Measurements from ENCODE around the gene RNF217.
"Not testable (repeated sequence)": the region's sequence is repeated elsewhere in the genome, so short reads cannot be mapped to it uniquely, and the experiment has no call there.

RNF217 gene

GRCh38 chr6:124961777-124962638, at the start of gene RNF217:
RNF217 (plus strand) TSS chr6:124962437; CDS start chr6:124962545, 108 bp downstream.
- DNase-seq (ENCODE audit: low read depth), result no peak

- no peak for DNase-seq (ENCODE audit: low read depth)
Measured at GRCh38 chr6:124913056-124913455, 49.2 kb upstream of the RNF217 start.

- DNase-seq (ENCODE audit: low read depth), result no peak
Measured at GRCh38 chr6:124917769-124918168, 44.5 kb upstream of the RNF217 start.

GRCh38 chr6:124919703-124920102, 42.5 kb upstream of the RNF217 start:
- not testable (repeated sequence) for DNase-seq (ENCODE audit: low read depth)

GRCh38 chr6:124924333-124924759, 37.9 kb upstream of the RNF217 start:
- no peak for DNase-seq (ENCODE audit: low read depth)

- no peak for DNase-seq (ENCODE audit: low read depth)
Measured at GRCh38 chr6:124926435-124926834, 35.8 kb upstream of the RNF217 start.

- peak; percentile 26 for DNase-seq (ENCODE audit: low read depth)
Measured at GRCh38 chr6:124927806-124928205, 34.4 kb upstream of the RNF217 start.

GRCh38 chr6:124928851-124929250, 33.4 kb upstream of the RNF217 start:
- no peak for DNase-seq (ENCODE audit: low read depth)

GRCh38 chr6:124937645-124938044, 24.6 kb upstream of the RNF217 start:
- no peak for DNase-seq (ENCODE audit: low read depth)

GRCh38 chr6:124941259-124941658, 21.0 kb upstream of the RNF217 start:
- no peak for DNase-seq (ENCODE audit: low read depth)

GRCh38 chr6:124943658-124944057, 18.6 kb upstream of the RNF217 start:
- no peak for DNase-seq (ENCODE audit: low read depth)

GRCh38 chr6:124947971-124948451, 14.2 kb upstream of the RNF217 start:
- DNase-seq (ENCODE audit: low read depth), result no peak

GRCh38 chr6:124949706-124950105, 12.5 kb upstream of the RNF217 start:
- no peak for DNase-seq (ENCODE audit: low read depth)

- DNase-seq (ENCODE audit: low read depth), result no peak
Measured at GRCh38 chr6:124953808-124954207, 8.4 kb upstream of the RNF217 start.

GRCh38 chr6:124955108-124955856, 7.0 kb upstream of the RNF217 start:
- no peak for DNase-seq (ENCODE audit: low read depth)

GRCh38 chr6:124956018-124956417, 6.2 kb upstream of the RNF217 start:
- no peak for DNase-seq (ENCODE audit: low read depth)

- no peak for DNase-seq (ENCODE audit: low read depth)
Measured at GRCh38 chr6:124958149-124958548, 4.1 kb upstream of the RNF217 start.

GRCh38 chr6:124958759-124959354, 3.4 kb upstream of the RNF217 start:
- peak; percentile 29 for DNase-seq (ENCODE audit: low read depth)

GRCh38 chr6:124960757-124961463, 1.3 kb upstream of the RNF217 start:
- no peak for DNase-seq (ENCODE audit: low read depth)

GRCh38 chr6:124961464-124961776, 817 bp upstream of the RNF217 start:
- DNase-seq (ENCODE audit: low read depth), result no peak

- no peak for DNase-seq (ENCODE audit: low read depth)
Measured at GRCh38 chr6:124962639-124963415, 590 bp downstream of the RNF217 start.

All from HS-5 (cell line).